Neural progenitor cell (in vitro differentiated cells): ENCODE data around the gene MAGI1.

ENCODE experiments used
- EZH2phosphoT487 ChIP-seq: fragments of 200-600 bp; sonication (generic); IDR thresholded peaks from 2 replicates; pipeline ENCODE4 v1.6.1; 2017; ENCODE audit warnings: antibody characterized with exemption
- TF ChIP-seq, protein P1 (sequence below): fragments of 200-600 bp; sonication (generic); IDR thresholded peaks from 2 replicates; pipeline ENCODE4 v1.5.1; 2017; ENCODE audit warnings: antibody characterized with exemption, mild to moderate bottlenecking

DNA sequence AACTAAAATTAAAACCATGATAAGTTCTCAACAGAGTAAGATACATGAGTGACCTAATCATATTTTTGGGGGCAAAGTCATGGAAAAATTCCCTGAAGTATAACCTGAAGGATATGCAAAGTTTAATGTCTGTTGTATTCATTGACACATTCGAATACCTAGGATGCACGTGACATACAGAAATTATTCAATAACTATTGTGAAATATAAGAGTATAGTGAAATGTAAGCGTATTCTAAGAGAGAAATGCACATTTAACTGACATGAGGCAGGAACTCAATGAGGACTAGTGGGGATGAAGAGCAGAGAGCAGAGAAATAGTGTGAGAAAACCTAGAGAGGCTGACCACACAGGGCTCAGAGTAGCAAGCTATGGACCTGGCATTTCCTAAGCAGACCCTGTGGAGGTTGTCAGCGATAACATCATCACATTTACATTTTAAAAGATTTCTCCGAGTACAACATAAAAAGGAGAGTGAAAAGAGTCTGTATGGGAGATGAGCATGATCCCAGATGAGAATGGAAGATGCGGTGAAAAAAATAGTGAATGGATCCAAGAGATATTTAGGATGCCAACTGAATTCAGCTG lies 588.8 kb downstream of the MAGI1 start:
- TF ChIP-seq, protein P1, sequence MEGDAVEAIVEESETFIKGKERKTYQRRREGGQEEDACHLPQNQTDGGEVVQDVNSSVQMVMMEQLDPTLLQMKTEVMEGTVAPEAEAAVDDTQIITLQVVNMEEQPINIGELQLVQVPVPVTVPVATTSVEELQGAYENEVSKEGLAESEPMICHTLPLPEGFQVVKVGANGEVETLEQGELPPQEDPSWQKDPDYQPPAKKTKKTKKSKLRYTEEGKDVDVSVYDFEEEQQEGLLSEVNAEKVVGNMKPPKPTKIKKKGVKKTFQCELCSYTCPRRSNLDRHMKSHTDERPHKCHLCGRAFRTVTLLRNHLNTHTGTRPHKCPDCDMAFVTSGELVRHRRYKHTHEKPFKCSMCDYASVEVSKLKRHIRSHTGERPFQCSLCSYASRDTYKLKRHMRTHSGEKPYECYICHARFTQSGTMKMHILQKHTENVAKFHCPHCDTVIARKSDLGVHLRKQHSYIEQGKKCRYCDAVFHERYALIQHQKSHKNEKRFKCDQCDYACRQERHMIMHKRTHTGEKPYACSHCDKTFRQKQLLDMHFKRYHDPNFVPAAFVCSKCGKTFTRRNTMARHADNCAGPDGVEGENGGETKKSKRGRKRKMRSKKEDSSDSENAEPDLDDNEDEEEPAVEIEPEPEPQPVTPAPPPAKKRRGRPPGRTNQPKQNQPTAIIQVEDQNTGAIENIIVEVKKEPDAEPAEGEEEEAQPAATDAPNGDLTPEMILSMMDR: no peak
- TF ChIP-seq EZH2phosphoT487: no peak
